GM12891 (cell line): ENCODE measurements around the gene IL1RAP.

ENCODE experiments used
- DNase-seq: peaks from one replicate; pipeline ENCODE4 v3.0.0; 2011; ENCODE audit warnings: low spot score; ENCODE audit not compliant: insufficient read length
- FAIRE-seq: peaks from 2 replicates; lab custom pipeline; 2011; peaks lifted over from hg19 to GRCh38; lab: Jason Lieb, UNC
- PAX5 ChIP-seq: IDR thresholded peaks from 2 replicates; pipeline ENCODE4 v1.6.1; 2011; ENCODE audit warnings: low read length, moderate library complexity, mild to moderate bottlenecking; ENCODE audit not compliant: insufficient read depth, severe bottlenecking
- POLR2A ChIP-seq: IDR thresholded peaks from 2 replicates; pipeline ENCODE4 v1.6.1; 2011; ENCODE audit warnings: low read depth, low read length, control low read depth
- POLR2AphosphoS5 ChIP-seq: IDR thresholded peaks from 2 replicates; pipeline ENCODE4 v1.6.1; 2011; ENCODE audit warnings: low read depth, low read length, control low read depth
- POU2F2 ChIP-seq: IDR thresholded peaks from 2 replicates; pipeline ENCODE4 v1.6.1; 2011; ENCODE audit warnings: low read depth, mild to moderate bottlenecking, control low read depth, low read length, moderate library complexity
- SPI1 ChIP-seq: IDR thresholded peaks from 2 replicates; pipeline ENCODE4 v1.6.1; 2011; ENCODE audit warnings: low read depth, low read length, control low read depth
- TAF1 ChIP-seq: IDR thresholded peaks from 2 replicates; pipeline ENCODE4 v1.6.1; 2011; ENCODE audit warnings: low read depth, low read length, control low read depth

IL1RAP gene

GRCh38 chr3:190539526-190539925, 25.6 kb downstream of the IL1RAP start:
- DNase-seq, result no peak
- TF ChIP-seq POLR2AphosphoS5 (no peak), POU2F2 (no peak), TAF1 (no peak), SPI1 (no peak), PAX5 (no peak), POLR2A (no peak)
- no peak for FAIRE-seq

- TF ChIP-seq TAF1 (no peak), SPI1 (no peak), POLR2AphosphoS5 (no peak), POLR2A (no peak), PAX5 (no peak), POU2F2 (no peak)
- DNase-seq (no peak), FAIRE-seq (no peak)
Observed at GRCh38 chr3:190541008-190541407, 27.1 kb downstream of the IL1RAP start.

- no peak for DNase-seq
- TF ChIP-seq PAX5, result no peak
- no peak for TF ChIP-seq POLR2A
- no peak for TF ChIP-seq POLR2AphosphoS5
- no peak for TF ChIP-seq POU2F2
- no peak for TF ChIP-seq TAF1
- TF ChIP-seq SPI1, result no peak
- FAIRE-seq, result no peak
Observed at GRCh38 chr3:190541560-190541959, 27.7 kb downstream of the IL1RAP start.

GRCh38 chr3:190542846-190543245, 29.0 kb downstream of the IL1RAP start:
- DNase-seq (no peak), FAIRE-seq (no peak)
- TF ChIP-seq SPI1, result no peak
- TF ChIP-seq POLR2AphosphoS5, result no peak
- no peak for TF ChIP-seq POLR2A
- TF ChIP-seq PAX5, result no peak
- no peak for TF ChIP-seq POU2F2
- no peak for TF ChIP-seq TAF1

GRCh38 chr3:190543671-190544070, 29.8 kb downstream of the IL1RAP start:
- no peak for DNase-seq
- no peak for FAIRE-seq
- no peak for TF ChIP-seq PAX5
- TF ChIP-seq POU2F2, result no peak
- TF ChIP-seq POLR2A, result no peak
- TF ChIP-seq POLR2AphosphoS5, result no peak
- TF ChIP-seq TAF1, result no peak
- no peak for TF ChIP-seq SPI1

- DNase-seq, result no peak
Observed at GRCh38 chr3:190545191-190545590, 31.3 kb downstream of the IL1RAP start.

GRCh38 chr3:190546881-190547510, 33.1 kb downstream of the IL1RAP start:
- DNase-seq (no peak), FAIRE-seq (no peak)
- TF ChIP-seq PAX5 (no peak), TAF1 (no peak), POU2F2 (no peak), POLR2A (no peak)

More at GRCh38 chr3:190545191-190545590, 31.3 kb downstream of the IL1RAP start:
- FAIRE-seq, result no peak
- TF ChIP-seq POLR2A, result no peak
- no peak for TF ChIP-seq POLR2AphosphoS5
- TF ChIP-seq POU2F2, result no peak
- TF ChIP-seq PAX5, result no peak
- TF ChIP-seq TAF1, result no peak
- no peak for TF ChIP-seq SPI1

GRCh38 chr3:190548031-190548656, 34.3 kb downstream of the IL1RAP start:
- FAIRE-seq (no peak), DNase-seq (no peak)
- TF ChIP-seq POLR2A, result no peak
- TF ChIP-seq POU2F2, result no peak
- no peak for TF ChIP-seq SPI1
- no peak for TF ChIP-seq POLR2AphosphoS5
- no peak for TF ChIP-seq TAF1
- TF ChIP-seq PAX5, result no peak

- DNase-seq (no peak), FAIRE-seq (no peak)
- TF ChIP-seq POLR2A (no peak), POLR2AphosphoS5 (no peak), SPI1 (no peak), POU2F2 (no peak), PAX5 (no peak), TAF1 (no peak)
Observed at GRCh38 chr3:190552021-190552420, 38.1 kb downstream of the IL1RAP start.

- no peak for FAIRE-seq
- TF ChIP-seq POLR2A, result no peak
- no peak for TF ChIP-seq SPI1
- TF ChIP-seq TAF1, result no peak
- TF ChIP-seq POU2F2, result no peak
- no peak for TF ChIP-seq POLR2AphosphoS5
- TF ChIP-seq PAX5, result no peak
- no peak for DNase-seq
Observed at GRCh38 chr3:190552969-190553759, 39.3 kb downstream of the IL1RAP start.

- DNase-seq (no peak), FAIRE-seq (no peak)
- TF ChIP-seq POLR2A (no peak), POU2F2 (no peak), POLR2AphosphoS5 (no peak), TAF1 (no peak), SPI1 (no peak), PAX5 (no peak)
Observed at GRCh38 chr3:190554197-190554596, 40.3 kb downstream of the IL1RAP start.
